Chondrocyte (in vitro differentiated cells): ENCODE data around the gene ARVCF. TPM values are rescaled to one million over a fixed set of nuclear protein-coding genes. Genes with fewer than 3 reads are reported as not detected.

Experiments used
- DNase-seq: peaks from one replicate; pipeline ENCODE4 v3.0.0; 2021; ENCODE audit warnings: mixed read lengths, low spot score
- H3K27ac Mint-ChIP-seq: one replicate; pipeline ENCODE4 v1.8.0; 2021; ENCODE audit warnings: mild to moderate bottlenecking, moderate library complexity, mixed read lengths; ENCODE audit not compliant: unreplicated experiment
- H3K27me3 Mint-ChIP-seq: 2 replicates; pipeline ENCODE4 v1.8.0; 2021; ENCODE audit warnings: low read depth, mixed read lengths
- H3K36me3 Mint-ChIP-seq: 2 replicates; pipeline ENCODE4 v1.8.0; 2021; ENCODE audit warnings: low read depth, mixed read lengths
- H3K4me1 Mint-ChIP-seq: 2 replicates; pipeline ENCODE4 v1.8.0; 2021; ENCODE audit warnings: low read depth, mild to moderate bottlenecking, mixed read lengths
- H3K4me3 Mint-ChIP-seq: one replicate; pipeline ENCODE4 v1.8.0; 2021; ENCODE audit warnings: mild to moderate bottlenecking, moderate library complexity, mixed read lengths; ENCODE audit not compliant: unreplicated experiment
- H3K9me3 Mint-ChIP-seq: 2 replicates; pipeline ENCODE4 v1.8.0; 2021; ENCODE audit warnings: low read depth, mixed read lengths
- CTCF ChIP-seq: fragments of 200-600 bp; sonication (generic); IDR thresholded peaks from 2 replicates; pipeline ENCODE4 v1.5.0; 2021; ENCODE audit warnings: antibody characterized with exemption, mild to moderate bottlenecking, moderate library complexity
- total RNA-seq: library from RNA; stranded (reverse); gene quantifications from 3 replicates; pipeline ENCODE4 v1.2.1, GENCODE V29; 2021

Gene ARVCF
- total RNA-seq, 1 donor from 2014 or later: 24.2 TPM

- no peak for TF ChIP-seq CTCF
- H3K4me1 Mint-ChIP-seq: peaks cover 29% of the 10 kb centered on the region
- H3K36me3 Mint-ChIP-seq: peaks cover 6% of the 10 kb centered on the region
- H3K4me3 Mint-ChIP-seq: no peak overlapping the region
- peak; percentile 91 for DNase-seq
- no peaks in the 10 kb centered on the region for H3K27me3 Mint-ChIP-seq
- no peaks in the 10 kb centered on the region for H3K9me3 Mint-ChIP-seq
- H3K27ac Mint-ChIP-seq: no peak overlapping the region
Observed at GRCh38 chr22:19981961-19982920, 34.4 kb downstream of the ARVCF start.

- Mint-ChIP-seq H3K9me3 (no peaks in the 10 kb centered on the region), H3K27ac (no peak overlapping the region), H3K36me3 (peaks cover 6% of the 10 kb centered on the region), H3K4me1 (peaks cover 28% of the 10 kb centered on the region), H3K27me3 (no peaks in the 10 kb centered on the region), H3K4me3 (no peak overlapping the region)
- no peak for TF ChIP-seq CTCF
- DNase-seq: peak; percentile 92
Observed at GRCh38 chr22:19981171-19981960, 35.3 kb downstream of the ARVCF start.

GRCh38 chr22:19980766-19981165 lies 35.9 kb downstream of the ARVCF start:
- H3K9me3 Mint-ChIP-seq: no peaks in the 10 kb centered on the region
- no peak overlapping the region for H3K4me3 Mint-ChIP-seq
- peaks cover 24% of the 10 kb centered on the region for H3K4me1 Mint-ChIP-seq
- no peak overlapping the region for H3K27ac Mint-ChIP-seq
- DNase-seq: peak; percentile 68
- H3K36me3 Mint-ChIP-seq: peaks cover 6% of the 10 kb centered on the region
- no peak for TF ChIP-seq CTCF
- no peaks in the 10 kb centered on the region for H3K27me3 Mint-ChIP-seq

GRCh38 chr22:19979712-19980493 lies 36.7 kb downstream of the ARVCF start:
- H3K36me3 Mint-ChIP-seq: peaks cover 6% of the 10 kb centered on the region
- no peak overlapping the region for H3K27ac Mint-ChIP-seq
- H3K27me3 Mint-ChIP-seq: no peaks in the 10 kb centered on the region
- H3K4me3 Mint-ChIP-seq: no peak overlapping the region
- TF ChIP-seq CTCF: no peak
- peak; percentile 63 for DNase-seq
- H3K4me1 Mint-ChIP-seq: peaks cover 22% of the 10 kb centered on the region
- H3K9me3 Mint-ChIP-seq: no peaks in the 10 kb centered on the region

GRCh38 chr22:19978748-19979147 lies 37.9 kb downstream of the ARVCF start:
- Mint-ChIP-seq H3K27me3 (no peaks in the 10 kb centered on the region), H3K4me3 (no peak overlapping the region), H3K4me1 (peaks cover 11% of the 10 kb centered on the region), H3K36me3 (peaks cover 6% of the 10 kb centered on the region), H3K9me3 (no peaks in the 10 kb centered on the region), H3K27ac (no peak overlapping the region)
- no peak for TF ChIP-seq CTCF
- no peak for DNase-seq
